Measurements from ENCODE around the gene VSTM5. TPM values are rescaled to one million over a fixed set of nuclear protein-coding genes. Genes with fewer than 3 reads are reported as not detected.

VSTM5 gene
- total RNA-seq, 1 experiment from 2014 or later = 0.76 TPM

- no peak for TF ChIP-seq CTCF (IDR thresholded peaks at IDR 0.05; ENCODE audit: unreplicated experiment)
- intact Hi-C loops (cut with micrococcal nuclease; ENCODE audit: unreplicated experiment) = no loop called here
- no TSS peak for BruUV-seq (replicated peaks)
- peak; percentile 22 for DNase-seq
- peaks cover 4% of the 10 kb centered on the region for H3K36me3 Mint-ChIP-seq (ENCODE audit: insufficient read depth, unreplicated experiment)
- H3K4me1 Mint-ChIP-seq (ENCODE audit: low read depth, unreplicated experiment) = no peaks in the 10 kb centered on the region
- no peaks in the 10 kb centered on the region for H3K9me3 Mint-ChIP-seq (ENCODE audit: low read depth, unreplicated experiment)
- peak overlapping the region; percentile 64 for H3K4me3 Mint-ChIP-seq (ENCODE audit: low read depth, unreplicated experiment)
- no peak overlapping the region for H3K27ac Mint-ChIP-seq (ENCODE audit: unreplicated experiment)
- CTCF ChIA-PET = no interaction called here
- no peaks in the 10 kb centered on the region for H3K27me3 Mint-ChIP-seq (ENCODE audit: unreplicated experiment)
Measured at GRCh38 chr11:93849751-93850593, 446 bp downstream of the VSTM5 start.

- no peaks in the 10 kb centered on the region for H3K27me3 Mint-ChIP-seq (ENCODE audit: unreplicated experiment)
- no peaks in the 10 kb centered on the region for H3K4me1 Mint-ChIP-seq (ENCODE audit: low read depth, unreplicated experiment)
- intact Hi-C loops (cut with micrococcal nuclease; ENCODE audit: unreplicated experiment) = no loop called here
- peak overlapping the region; percentile 64 for H3K4me3 Mint-ChIP-seq (ENCODE audit: low read depth, unreplicated experiment)
- no peaks in the 10 kb centered on the region for H3K9me3 Mint-ChIP-seq (ENCODE audit: low read depth, unreplicated experiment)
- no peak for DNase-seq
- no peak for TF ChIP-seq CTCF (IDR thresholded peaks at IDR 0.05; ENCODE audit: unreplicated experiment)
- CTCF ChIA-PET = no interaction called here
- peaks cover 4% of the 10 kb centered on the region for H3K36me3 Mint-ChIP-seq (ENCODE audit: insufficient read depth, unreplicated experiment)
- no TSS peak for BruUV-seq (replicated peaks)
- H3K27ac Mint-ChIP-seq (ENCODE audit: unreplicated experiment) = no peak overlapping the region
Measured at GRCh38 chr11:93849201-93849600, 1.2 kb downstream of the VSTM5 start.

GRCh38 chr11:93846411-93846810 is 4.0 kb downstream of the VSTM5 start:
- CTCF ChIA-PET = no interaction called here
- Mint-ChIP-seq H3K27me3 (ENCODE audit: unreplicated experiment) (no peaks in the 10 kb centered on the region), H3K4me3 (ENCODE audit: low read depth, unreplicated experiment) (no peak overlapping the region), H3K36me3 (ENCODE audit: insufficient read depth, unreplicated experiment) (peaks cover 4% of the 10 kb centered on the region), H3K9me3 (ENCODE audit: low read depth, unreplicated experiment) (no peaks in the 10 kb centered on the region), H3K27ac (ENCODE audit: unreplicated experiment) (no peak overlapping the region), H3K4me1 (ENCODE audit: low read depth, unreplicated experiment) (peaks cover 24% of the 10 kb centered on the region)
- BruUV-seq (replicated peaks) = no TSS peak
- TF ChIP-seq CTCF (IDR thresholded peaks at IDR 0.05; ENCODE audit: unreplicated experiment) = no peak
- intact Hi-C loops (cut with micrococcal nuclease; ENCODE audit: unreplicated experiment) = no loop called here
- no peak for DNase-seq

GRCh38 chr11:93845181-93846092 is 5.0 kb downstream of the VSTM5 start:
- TF ChIP-seq CTCF (IDR thresholded peaks at IDR 0.05; ENCODE audit: unreplicated experiment) = no peak
- H3K27ac Mint-ChIP-seq (ENCODE audit: unreplicated experiment) = no peak overlapping the region
- no peaks in the 10 kb centered on the region for H3K27me3 Mint-ChIP-seq (ENCODE audit: unreplicated experiment)
- CTCF ChIA-PET = no interaction called here
- no TSS peak for BruUV-seq (replicated peaks)
- DNase-seq = no peak
- peaks cover 24% of the 10 kb centered on the region for H3K4me1 Mint-ChIP-seq (ENCODE audit: low read depth, unreplicated experiment)
- no peak overlapping the region for H3K4me3 Mint-ChIP-seq (ENCODE audit: low read depth, unreplicated experiment)
- H3K9me3 Mint-ChIP-seq (ENCODE audit: low read depth, unreplicated experiment) = no peaks in the 10 kb centered on the region
- intact Hi-C loops (cut with micrococcal nuclease; ENCODE audit: unreplicated experiment) = no loop called here
- H3K36me3 Mint-ChIP-seq (ENCODE audit: insufficient read depth, unreplicated experiment) = peaks cover 4% of the 10 kb centered on the region

All from Calu3 (cell line).